HCT116 (cell line): ENCODE data around the gene LYPD6. TPM values are rescaled to one million over a fixed set of nuclear protein-coding genes. Genes with fewer than 3 reads are reported as not detected.

Source experiments
- ATAC-seq: fragments of 200-7000 bp; cut with Tn5 transposase; 2 replicates; pipeline ENCODE4 v1.9.1; 2020; ENCODE audit warnings: mild to moderate bottlenecking, moderate library complexity
- BruUV-seq: library from RNA; stranded (reverse); fragments of 400-500 nt; replicated peaks from 2 replicates; lab custom pipeline; 2021; lab: Mats Ljungman, UMichigan
- CTCF ChIA-PET: fragments of 300-600 bp; sonication (Branson Sonifier 250); formaldehyde crosslinking; loops from one replicate; lab custom pipeline; 2021; ENCODE audit warnings: antibody characterized with exemption; lab: Charles Lee
- POLR2A ChIA-PET: fragments of 300-600, 350-600 bp; sonication (Branson Sonifier 250); formaldehyde crosslinking; loops from one replicate; lab custom pipeline; 2021; ENCODE audit warnings: antibody characterized with exemption; lab: Charles Lee
- RAD21 ChIA-PET, 2 experiments: fragments of 300-600 bp; sonication (Branson Sonifier 250); formaldehyde crosslinking; loops; one replicate each; lab custom pipeline; 2023; ENCODE audit warnings: low total read pairs in 2 of 2; ENCODE audit not compliant: uncharacterized antibody in 2 of 2, unreplicated experiment in 2 of 2, low non-redundant PET in 1 of 2; lab: Charles Lee
- DNase-seq: peaks from one replicate; pipeline ENCODE4 v3.0.0-alpha.2; 2010; ENCODE audit warnings: low read depth, low spot score
- H2AFZ ChIP-seq: fragments of 200-600 bp; shearing (Covaris generic), sonication (generic); 2 replicates; pipeline ENCODE4 v1.6.1; 2017; ENCODE audit warnings: low read depth, mixed run types, mixed read lengths, antibody characterized with exemption, low read length; ENCODE audit not compliant: poor library complexity, severe bottlenecking
- H3K27ac ChIP-seq: 2 replicates; pipeline ENCODE4 v1.5.1; 2012; ENCODE audit warnings: low read depth, low read length
- H3K27me3 ChIP-seq: fragments of 200-600 bp; sonication (generic); 2 replicates; pipeline ENCODE4 v1.6.1; 2016; ENCODE audit warnings: mixed run types, low read length, mixed read lengths; ENCODE audit not compliant: insufficient read depth
- H3K36me3 ChIP-seq, 2 experiments: fragments of 200-500 bp in 1 of 2; fragments of 200-600 bp in 1 of 2; sonication (Bioruptor generic) in 1 of 2; sonication (generic) in 1 of 2; 2 replicates each; pipeline versions ENCODE4 v1.5.1 to v1.6.1; 2014 to 2016; ENCODE audit warnings: low read length in 2 of 2, inconsistent platforms in 1 of 2, mixed read lengths in 1 of 2, mixed run types in 1 of 2; ENCODE audit not compliant: insufficient read depth in 2 of 2, control insufficient read depth in 1 of 2
- H3K4me1 ChIP-seq, 2 experiments: fragments of 200-600 bp in 1 of 2; sonication (generic) in 1 of 2; 2 replicates each; pipeline versions ENCODE4 v1.5.1 to v1.6.1; 2012 to 2017; ENCODE audit warnings: low read length in 2 of 2, inconsistent platforms in 1 of 2, mild to moderate bottlenecking in 1 of 2, mixed read lengths in 1 of 2, mixed run types in 1 of 2, moderate library complexity in 1 of 2; ENCODE audit not compliant: insufficient read depth in 2 of 2, control insufficient read depth in 1 of 2
- H3K4me2 ChIP-seq: fragments of 200-600 bp; sonication (generic); 2 replicates; pipeline ENCODE4 v1.6.1; 2017; ENCODE audit warnings: mixed run types, low read length, mixed read lengths
- H3K4me3 ChIP-seq, 2 experiments: fragments of 200-600 bp in 1 of 2; sonication (generic) in 1 of 2; replicated peaks in 1 of 2; 2 replicates each; pipeline ENCODE4 v1.5.1; 2011 to 2016; ENCODE audit warnings: low read length in 2 of 2, control low read depth in 1 of 2, low read depth in 1 of 2, mild to moderate bottlenecking in 1 of 2, mixed read lengths in 1 of 2, mixed run types in 1 of 2
- H3K79me2 ChIP-seq: fragments of 200-600 bp; sonication (generic); 2 replicates; pipeline ENCODE4 v1.6.1; 2017; ENCODE audit warnings: mild to moderate bottlenecking, mixed run types, low read length, moderate library complexity, mixed read lengths; ENCODE audit not compliant: insufficient read depth
- H3K9ac ChIP-seq: fragments of 200-600 bp; sonication (generic); 2 replicates; pipeline ENCODE4 v1.6.1; 2016; ENCODE audit warnings: low read length, mixed read lengths
- H3K9me2 ChIP-seq: fragments of 200-600 bp; sonication (generic), shearing (Covaris generic); 2 replicates; pipeline ENCODE4 v1.6.1; 2017; ENCODE audit warnings: mixed run types, mild to moderate bottlenecking, moderate library complexity; ENCODE audit not compliant: insufficient read depth
- H3K9me3 ChIP-seq, 2 experiments: fragments of 200-500 bp in 1 of 2; fragments of 200-600 bp in 1 of 2; sonication (Bioruptor generic) in 1 of 2; sonication (generic) in 1 of 2; 2 replicates each; pipeline ENCODE4 v1.6.1; 2014 to 2017; ENCODE audit warnings: low read length in 2 of 2, mixed read lengths in 2 of 2, inconsistent platforms in 1 of 2, low read depth in 1 of 2, mild to moderate bottlenecking in 1 of 2, mixed run types in 1 of 2, moderate library complexity in 1 of 2; ENCODE audit not compliant: control insufficient read depth in 1 of 2, insufficient read depth in 1 of 2
- H4K20me1 ChIP-seq: fragments of 200-600 bp; sonication (generic), shearing (Covaris generic); 2 replicates; pipeline ENCODE4 v1.6.1; 2017; ENCODE audit warnings: mixed run types, mild to moderate bottlenecking, moderate library complexity; ENCODE audit not compliant: insufficient read depth
- CEBPB ChIP-seq: IDR thresholded peaks from 2 replicates; pipeline ENCODE4 v1.6.1; 2012; ENCODE audit warnings: low read depth
- EZH2phosphoT487 ChIP-seq: fragments of 200-600 bp; IDR thresholded peaks from 2 replicates; pipeline ENCODE4 v1.6.1; 2018; ENCODE audit warnings: antibody characterized with exemption, borderline replicate concordance
- FOSL1 ChIP-seq: IDR thresholded peaks from 2 replicates; pipeline ENCODE4 v1.6.1; 2012; ENCODE audit warnings: low read depth
- JUND ChIP-seq: IDR thresholded peaks from 2 replicates; pipeline ENCODE4 v1.6.1; 2012
- POLR2A ChIP-seq: IDR thresholded peaks from 2 replicates; pipeline ENCODE4 v1.7.0; 2011; ENCODE audit warnings: borderline replicate concordance; ENCODE audit not compliant: insufficient read depth, insufficient read length; ENCODE audit errors: extremely low read depth
- POLR2AphosphoS5 ChIP-seq: IDR thresholded peaks from 2 replicates; pipeline ENCODE4 v1.6.1; 2011; ENCODE audit warnings: mild to moderate bottlenecking, low read depth, low read length, moderate library complexity
- SIN3A ChIP-seq: IDR thresholded peaks from 2 replicates; pipeline ENCODE4 v1.6.1; 2012; ENCODE audit warnings: low read depth
- YY1 ChIP-seq: IDR thresholded peaks from 2 replicates; pipeline ENCODE4 v1.6.1; 2011; ENCODE audit warnings: low read length, low read depth, moderate library complexity, mild to moderate bottlenecking; ENCODE audit not compliant: insufficient replicate concordance; ENCODE audit errors: extremely low read depth
- intact Hi-C: fragments of 100-400 bp; cut with micrococcal nuclease; formaldehyde crosslinking; loops from 2 replicates; pipeline ENCODE4 v1.10.0; 2022
- total RNA-seq: library from RNA; stranded (reverse); gene quantifications from one replicate; pipeline ENCODE4 v1.2.1, GENCODE V29; 2021; ENCODE audit not compliant: unreplicated experiment
- TF ChIP-seq, protein P1 (sequence below): IDR thresholded peaks from 2 replicates; pipeline ENCODE4 v1.6.1; 2012
- TF ChIP-seq, protein P2 (sequence below), 3 experiments: fragments of 200-600 bp in 1 of 3; sonication (generic) in 1 of 3; IDR thresholded peaks in 2 of 3; conservative IDR thresholded peaks in 1 of 3; 2 replicates each; pipeline ENCODE4 v1.5.1; 2012 to 2017; ENCODE audit warnings: low read depth in 2 of 3, low read length in 2 of 3, antibody characterized with exemption in 1 of 3, borderline replicate concordance in 1 of 3, control low read depth in 1 of 3, mild to moderate bottlenecking in 1 of 3, mixed read lengths in 1 of 3, mixed run types in 1 of 3, moderate library complexity in 1 of 3; ENCODE audit not compliant: insufficient read depth in 1 of 3

LYPD6 gene
- total RNA-seq, 1 experiment from 2014 or later: 3.0 TPM

DNA sequence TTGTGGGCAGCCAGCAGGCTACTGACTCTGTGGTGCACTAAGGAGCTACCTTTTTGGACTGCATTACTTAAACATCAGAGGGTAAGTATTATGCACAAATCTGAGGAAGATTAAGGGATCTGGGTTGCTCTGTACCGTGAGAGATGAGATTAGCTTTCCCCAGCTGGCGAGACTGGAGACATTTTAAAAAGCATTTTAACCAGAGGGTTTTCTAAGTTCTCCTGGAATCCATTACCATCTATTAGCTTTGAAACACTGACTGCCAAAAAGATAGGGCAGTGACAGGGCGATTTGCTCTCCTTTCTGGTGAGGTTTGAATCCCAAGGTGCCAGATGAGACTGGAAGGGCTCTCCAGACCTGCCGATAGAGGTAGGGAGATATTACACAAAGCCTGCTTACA is 63.2 kb downstream of the LYPD6 start (continued):
- TF ChIP-seq POLR2A: no peak
- TF ChIP-seq, protein P1, sequence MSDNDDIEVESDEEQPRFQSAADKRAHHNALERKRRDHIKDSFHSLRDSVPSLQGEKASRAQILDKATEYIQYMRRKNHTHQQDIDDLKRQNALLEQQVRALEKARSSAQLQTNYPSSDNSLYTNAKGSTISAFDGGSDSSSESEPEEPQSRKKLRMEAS: no peak
- TF ChIP-seq POLR2AphosphoS5: no peak
- TF ChIP-seq, protein P2, sequence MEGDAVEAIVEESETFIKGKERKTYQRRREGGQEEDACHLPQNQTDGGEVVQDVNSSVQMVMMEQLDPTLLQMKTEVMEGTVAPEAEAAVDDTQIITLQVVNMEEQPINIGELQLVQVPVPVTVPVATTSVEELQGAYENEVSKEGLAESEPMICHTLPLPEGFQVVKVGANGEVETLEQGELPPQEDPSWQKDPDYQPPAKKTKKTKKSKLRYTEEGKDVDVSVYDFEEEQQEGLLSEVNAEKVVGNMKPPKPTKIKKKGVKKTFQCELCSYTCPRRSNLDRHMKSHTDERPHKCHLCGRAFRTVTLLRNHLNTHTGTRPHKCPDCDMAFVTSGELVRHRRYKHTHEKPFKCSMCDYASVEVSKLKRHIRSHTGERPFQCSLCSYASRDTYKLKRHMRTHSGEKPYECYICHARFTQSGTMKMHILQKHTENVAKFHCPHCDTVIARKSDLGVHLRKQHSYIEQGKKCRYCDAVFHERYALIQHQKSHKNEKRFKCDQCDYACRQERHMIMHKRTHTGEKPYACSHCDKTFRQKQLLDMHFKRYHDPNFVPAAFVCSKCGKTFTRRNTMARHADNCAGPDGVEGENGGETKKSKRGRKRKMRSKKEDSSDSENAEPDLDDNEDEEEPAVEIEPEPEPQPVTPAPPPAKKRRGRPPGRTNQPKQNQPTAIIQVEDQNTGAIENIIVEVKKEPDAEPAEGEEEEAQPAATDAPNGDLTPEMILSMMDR (IDR thresholded peaks at IDR 0.05 in 2 of 3, conservative IDR thresholded peaks at IDR 0.05 in 1 of 3; ENCODE audit: borderline replicate concordance in 1 of 3, insufficient read depth in 1 of 3, low read depth in 2 of 3, low read length in 2 of 3): no peak
- TF ChIP-seq EZH2phosphoT487: no peak

DNA sequence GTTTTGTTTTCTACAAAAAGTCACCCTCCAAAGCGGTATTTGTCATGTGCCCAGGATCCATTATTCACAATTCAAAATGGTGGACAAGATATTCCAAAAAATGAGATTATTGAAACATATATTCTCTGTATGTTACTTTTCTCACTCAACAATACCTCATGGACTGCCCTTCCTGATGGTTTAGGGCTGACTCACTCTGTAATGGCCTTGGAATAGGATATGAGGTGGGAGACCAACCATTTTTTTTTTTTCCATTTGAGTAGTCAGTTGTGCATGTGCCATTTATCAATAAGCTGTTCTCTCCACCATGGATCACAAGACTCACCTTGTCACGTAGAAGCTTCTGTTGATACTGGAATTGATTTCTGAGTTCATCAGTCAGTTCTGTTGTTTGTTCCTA is 64.5 kb downstream of the LYPD6 start:
- Histone ChIP-seq H2AFZ (no peak overlapping the region), H3K36me3 (no peaks in the 10 kb centered on the region), H4K20me1 (no peaks in the 10 kb centered on the region), H3K27ac (no peak overlapping the region), H3K9me3 (no peaks in the 10 kb centered on the region), H3K4me1 (no peaks in the 10 kb centered on the region), H3K79me2 (no peaks in the 10 kb centered on the region), H3K9me2 (no peaks in the 10 kb centered on the region), H3K4me2 (no peak overlapping the region), H3K27me3 (no peaks in the 10 kb centered on the region), H3K9ac (no peak overlapping the region), H3K4me3 (no peak overlapping the region)
- ChIA-PET CTCF (no interaction called here), POLR2A (no interaction called here), RAD21 (no interaction called here)
- no TSS peak for BruUV-seq
- intact Hi-C loops: no loop called here
- DNase-seq: no peak
- TF ChIP-seq CEBPB (no peak), FOSL1 (no peak), JUND (no peak), SIN3A (no peak), YY1 (no peak)
- TF ChIP-seq, protein P1: no peak
- TF ChIP-seq, protein P2 (IDR thresholded peaks at IDR 0.05 in 2 of 3, conservative IDR thresholded peaks at IDR 0.05 in 1 of 3; ENCODE audit: borderline replicate concordance in 1 of 3, insufficient read depth in 1 of 3, low read depth in 2 of 3, low read length in 2 of 3): no peak
- ATAC-seq: no peak
